ENCODE results near the gene S1PR1.

DNA sequence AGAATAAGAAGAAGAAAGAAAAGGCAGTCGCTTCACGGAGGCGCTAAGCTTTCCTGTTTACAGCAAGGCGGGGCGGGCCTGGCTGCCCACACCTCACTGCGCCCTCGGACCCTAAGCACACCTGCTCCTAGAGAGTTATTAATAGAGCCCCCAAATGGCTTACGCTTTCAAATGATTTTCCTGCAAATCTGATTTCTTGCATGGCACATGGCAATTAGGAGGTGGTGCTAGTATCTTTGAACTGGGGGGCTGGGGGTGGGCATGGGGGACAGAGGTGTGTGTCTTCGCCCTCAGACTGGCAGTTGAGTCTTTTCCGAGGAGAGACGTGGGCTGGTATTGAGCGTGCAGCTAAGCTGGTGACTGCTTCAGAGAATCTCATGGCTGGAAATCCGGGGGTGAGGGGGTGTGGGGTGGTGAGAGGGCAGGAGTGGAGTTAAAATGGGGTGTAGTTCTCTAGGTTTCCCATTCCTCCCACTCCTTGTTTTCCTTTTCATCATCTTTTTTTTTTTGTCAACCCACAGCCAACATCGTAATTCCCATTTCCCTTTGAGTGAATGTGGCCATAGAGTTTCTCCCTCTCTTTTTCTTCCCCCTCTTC is 1.3 kb downstream of the S1PR1 start:
- TF ChIP-seq, protein P1, sequence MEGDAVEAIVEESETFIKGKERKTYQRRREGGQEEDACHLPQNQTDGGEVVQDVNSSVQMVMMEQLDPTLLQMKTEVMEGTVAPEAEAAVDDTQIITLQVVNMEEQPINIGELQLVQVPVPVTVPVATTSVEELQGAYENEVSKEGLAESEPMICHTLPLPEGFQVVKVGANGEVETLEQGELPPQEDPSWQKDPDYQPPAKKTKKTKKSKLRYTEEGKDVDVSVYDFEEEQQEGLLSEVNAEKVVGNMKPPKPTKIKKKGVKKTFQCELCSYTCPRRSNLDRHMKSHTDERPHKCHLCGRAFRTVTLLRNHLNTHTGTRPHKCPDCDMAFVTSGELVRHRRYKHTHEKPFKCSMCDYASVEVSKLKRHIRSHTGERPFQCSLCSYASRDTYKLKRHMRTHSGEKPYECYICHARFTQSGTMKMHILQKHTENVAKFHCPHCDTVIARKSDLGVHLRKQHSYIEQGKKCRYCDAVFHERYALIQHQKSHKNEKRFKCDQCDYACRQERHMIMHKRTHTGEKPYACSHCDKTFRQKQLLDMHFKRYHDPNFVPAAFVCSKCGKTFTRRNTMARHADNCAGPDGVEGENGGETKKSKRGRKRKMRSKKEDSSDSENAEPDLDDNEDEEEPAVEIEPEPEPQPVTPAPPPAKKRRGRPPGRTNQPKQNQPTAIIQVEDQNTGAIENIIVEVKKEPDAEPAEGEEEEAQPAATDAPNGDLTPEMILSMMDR (IDR thresholded peaks at IDR 0.05) = no peak
- TF ChIP-seq POLR2A (IDR thresholded peaks at IDR 0.05) = no peak

Data from heart left ventricle (tissue), 13 donors.